Upper lobe of left lung (tissue), 4 donors: ENCODE results near the gene CCN5.
"Not testable (repeated sequence)": the region's sequence is repeated elsewhere in the genome, so short reads cannot be mapped to it uniquely, and the experiment has no call there.

Experiments
- POLR2AphosphoS5 ChIP-seq, 2 donors: sonication (generic); formaldehyde crosslinking; IDR thresholded peaks; one replicate each; pipeline ENCODE4 v1.5.1; 2017; ENCODE audit warnings: antibody characterized with exemption in 2 of 2
- TF ChIP-seq, protein P1 (sequence below), 6 experiments: fragments of 450-650 bp in 4 of 6; fragments of 200-600 bp in 2 of 6; sonication (generic) in 2 of 6; IDR thresholded peaks; one replicate each; pipeline ENCODE4 v1.5.1; 2016 to 2019; ENCODE audit warnings: antibody characterized with exemption in 6 of 6

DNA sequence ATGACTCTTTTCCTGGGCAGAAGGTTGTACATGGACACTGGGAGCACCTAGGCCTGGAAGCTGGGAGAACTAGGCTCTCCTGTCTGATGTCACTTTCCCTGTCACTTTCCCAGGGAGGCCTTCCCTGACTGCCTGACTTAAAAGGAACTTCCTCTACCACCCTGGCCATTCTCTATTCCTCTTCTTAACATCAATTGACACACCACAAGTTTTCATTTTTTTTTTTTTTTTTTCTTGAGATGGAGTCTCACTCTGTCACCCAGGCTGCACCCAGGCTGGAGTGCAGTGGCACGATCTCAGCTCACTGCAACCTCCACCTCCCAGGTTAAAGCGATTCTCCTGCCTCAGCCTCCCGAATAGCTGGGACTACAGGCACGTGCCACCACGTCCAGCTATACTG, 18.1 kb upstream of the CCN5 start:
- not testable (repeated sequence) for TF ChIP-seq POLR2AphosphoS5 (IDR thresholded peaks at IDR 0.05)
- TF ChIP-seq, protein P1, sequence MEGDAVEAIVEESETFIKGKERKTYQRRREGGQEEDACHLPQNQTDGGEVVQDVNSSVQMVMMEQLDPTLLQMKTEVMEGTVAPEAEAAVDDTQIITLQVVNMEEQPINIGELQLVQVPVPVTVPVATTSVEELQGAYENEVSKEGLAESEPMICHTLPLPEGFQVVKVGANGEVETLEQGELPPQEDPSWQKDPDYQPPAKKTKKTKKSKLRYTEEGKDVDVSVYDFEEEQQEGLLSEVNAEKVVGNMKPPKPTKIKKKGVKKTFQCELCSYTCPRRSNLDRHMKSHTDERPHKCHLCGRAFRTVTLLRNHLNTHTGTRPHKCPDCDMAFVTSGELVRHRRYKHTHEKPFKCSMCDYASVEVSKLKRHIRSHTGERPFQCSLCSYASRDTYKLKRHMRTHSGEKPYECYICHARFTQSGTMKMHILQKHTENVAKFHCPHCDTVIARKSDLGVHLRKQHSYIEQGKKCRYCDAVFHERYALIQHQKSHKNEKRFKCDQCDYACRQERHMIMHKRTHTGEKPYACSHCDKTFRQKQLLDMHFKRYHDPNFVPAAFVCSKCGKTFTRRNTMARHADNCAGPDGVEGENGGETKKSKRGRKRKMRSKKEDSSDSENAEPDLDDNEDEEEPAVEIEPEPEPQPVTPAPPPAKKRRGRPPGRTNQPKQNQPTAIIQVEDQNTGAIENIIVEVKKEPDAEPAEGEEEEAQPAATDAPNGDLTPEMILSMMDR (IDR thresholded peaks at IDR 0.05) = not testable (repeated sequence)
